Measurements from ENCODE around the gene PAX5.

PAX5 gene

DNA sequence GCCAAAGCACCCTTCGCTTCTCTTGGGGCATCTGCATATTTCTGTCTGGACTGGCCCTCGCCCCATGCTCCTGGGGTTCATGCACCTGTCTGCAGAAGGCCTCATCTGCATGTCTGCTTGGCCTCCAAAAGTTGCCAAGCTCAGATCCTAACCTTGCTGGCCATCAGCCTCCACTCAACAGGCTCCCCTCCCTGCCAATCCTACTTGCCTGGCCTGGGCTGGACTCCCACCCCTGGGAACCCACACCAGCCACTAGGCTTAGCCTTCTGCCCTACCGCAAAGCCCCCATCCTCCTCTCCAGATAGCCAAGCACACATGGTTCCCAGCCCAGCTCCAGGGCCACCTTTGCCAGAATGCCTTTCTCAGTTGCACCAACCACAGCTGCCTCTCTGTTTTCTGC lies 159.8 kb downstream of the PAX5 start:
- no peaks in the 10 kb centered on the region for H3K4me1 ChIP-seq (ENCODE audit: control insufficient read depth, insufficient read depth, low read length)
- POLR2A ChIA-PET, result interaction anchor here (0.6 kb wide), 1 partner anchor 591 kb away, joined by 5 read pairs; the partner anchor contains the start of gene ZBTB5
- no peaks in the 10 kb centered on the region for H3K36me3 ChIP-seq (ENCODE audit: control insufficient read depth in 2 of 2, insufficient read depth in 1 of 2, low read length in 2 of 2)
- no peak overlapping the region for H3K4me3 ChIP-seq (ENCODE audit: low read depth, low read length)
- CTCF ChIA-PET, result interaction anchor here (0.7 to 9.8 kb wide), 25 partner anchors 8 to 533 kb away, joined by 3 to 448 read pairs (median 8); no protein-coding TSS in a partner anchor
- no peaks in the 10 kb centered on the region for H3K9me3 ChIP-seq (ENCODE audit: control insufficient read depth, insufficient read depth, low read depth, low read length)
- TF ChIP-seq ZNF639 (tag by site-specific recombination; IDR thresholded peaks at IDR 0.05) (no peak), ZNF830 (tag by site-specific recombination; IDR thresholded peaks at IDR 0.05; ENCODE audit: low read depth) (no peak), MYNN (tag by site-specific recombination; IDR thresholded peaks at IDR 0.05; ENCODE audit: borderline replicate concordance) (no peak), ZNF24 (tag by site-specific recombination; IDR thresholded peaks at IDR 0.05) (no peak), ZNF16 (tag by site-specific recombination; IDR thresholded peaks at IDR 0.05; ENCODE audit: low read depth) (no peak), ZNF354C (tag by site-specific recombination; IDR thresholded peaks at IDR 0.05; ENCODE audit: borderline replicate concordance, low read depth) (no peak), ZNF433 (tag by site-specific recombination; IDR thresholded peaks at IDR 0.05; ENCODE audit: low read depth) (no peak), ZNF548 (tag by site-specific recombination; IDR thresholded peaks at IDR 0.05) (no peak), ZNF146 (tag by site-specific recombination; IDR thresholded peaks at IDR 0.05) (no peak), EGR2 (tag by site-specific recombination; IDR thresholded peaks at IDR 0.05; ENCODE audit: low read depth) (no peak)
- TF ChIP-seq, protein P1, sequence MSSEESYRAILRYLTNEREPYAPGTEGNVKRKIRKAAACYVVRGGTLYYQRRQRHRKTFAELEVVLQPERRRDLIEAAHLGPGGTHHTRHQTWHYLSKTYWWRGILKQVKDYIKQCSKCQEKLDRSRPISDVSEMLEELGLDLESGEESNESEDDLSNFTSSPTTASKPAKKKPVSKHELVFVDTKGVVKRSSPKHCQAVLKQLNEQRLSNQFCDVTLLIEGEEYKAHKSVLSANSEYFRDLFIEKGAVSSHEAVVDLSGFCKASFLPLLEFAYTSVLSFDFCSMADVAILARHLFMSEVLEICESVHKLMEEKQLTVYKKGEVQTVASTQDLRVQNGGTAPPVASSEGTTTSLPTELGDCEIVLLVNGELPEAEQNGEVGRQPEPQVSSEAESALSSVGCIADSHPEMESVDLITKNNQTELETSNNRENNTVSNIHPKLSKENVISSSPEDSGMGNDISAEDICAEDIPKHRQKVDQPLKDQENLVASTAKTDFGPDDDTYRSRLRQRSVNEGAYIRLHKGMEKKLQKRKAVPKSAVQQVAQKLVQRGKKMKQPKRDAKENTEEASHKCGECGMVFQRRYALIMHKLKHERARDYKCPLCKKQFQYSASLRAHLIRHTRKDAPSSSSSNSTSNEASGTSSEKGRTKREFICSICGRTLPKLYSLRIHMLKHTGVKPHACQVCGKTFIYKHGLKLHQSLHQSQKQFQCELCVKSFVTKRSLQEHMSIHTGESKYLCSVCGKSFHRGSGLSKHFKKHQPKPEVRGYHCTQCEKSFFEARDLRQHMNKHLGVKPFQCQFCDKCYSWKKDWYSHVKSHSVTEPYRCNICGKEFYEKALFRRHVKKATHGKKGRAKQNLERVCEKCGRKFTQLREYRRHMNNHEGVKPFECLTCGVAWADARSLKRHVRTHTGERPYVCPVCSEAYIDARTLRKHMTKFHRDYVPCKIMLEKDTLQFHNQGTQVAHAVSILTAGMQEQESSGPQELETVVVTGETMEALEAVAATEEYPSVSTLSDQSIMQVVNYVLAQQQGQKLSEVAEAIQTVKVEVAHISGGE (tag by site-specific recombination; conservative IDR thresholded peaks at IDR 0.05; ENCODE audit: low read depth), result no peak
- no peak overlapping the region for H3K27ac ChIP-seq (ENCODE audit: extremely low read depth, low read depth, low read length)

GRCh38 chr9:36873247-36873875 lies 160.7 kb downstream of the PAX5 start:
- ChIA-PET CTCF (interaction anchor here (0.6 to 9.8 kb wide), 68 partner anchors 9 to 1209 kb away, joined by 3 to 448 read pairs (median 4); no protein-coding TSS in a partner anchor), POLR2A (interaction anchor here (0.6 to 1.5 kb wide), 7 partner anchors 30 to 592 kb away, joined by 3 to 6 read pairs (median 5); partner anchors contain the start of gene ZBTB5)
- H3K27ac ChIP-seq (ENCODE audit: extremely low read depth, low read depth, low read length), result no peak overlapping the region
- no peaks in the 10 kb centered on the region for H3K4me1 ChIP-seq (ENCODE audit: control insufficient read depth, insufficient read depth, low read length)
- H3K36me3 ChIP-seq (ENCODE audit: control insufficient read depth in 2 of 2, insufficient read depth in 1 of 2, low read length in 2 of 2), result no peaks in the 10 kb centered on the region
- H3K4me3 ChIP-seq (ENCODE audit: low read depth, low read length), result no peak overlapping the region
- H3K9me3 ChIP-seq (ENCODE audit: control insufficient read depth, insufficient read depth, low read depth, low read length), result no peaks in the 10 kb centered on the region
- TF ChIP-seq SCRT1 (tag by site-specific recombination; IDR thresholded peaks at IDR 0.05; ENCODE audit: borderline replicate concordance) (peak; percentile 98), BCL11B (tag by site-specific recombination; IDR thresholded peaks at IDR 0.05; ENCODE audit: low read depth) (no peak), ZFP3 (tag by site-specific recombination; IDR thresholded peaks at IDR 0.05; ENCODE audit: low read depth) (no peak), ZNF629 (tag by site-specific recombination; IDR thresholded peaks at IDR 0.05) (no peak), ZNF549 (tag by site-specific recombination; IDR thresholded peaks at IDR 0.05) (no peak), ZNF366 (tag by site-specific recombination; conservative IDR thresholded peaks at IDR 0.05) (no peak), ZNF24 (tag by site-specific recombination; IDR thresholded peaks at IDR 0.05) (no peak; the same call in 1 of the 2 replicates), ZNF426 (tag by site-specific recombination; IDR thresholded peaks at IDR 0.05) (no peak), ZNF112 (tag by site-specific recombination; IDR thresholded peaks at IDR 0.05) (no peak), ZFP69B (tag by site-specific recombination; IDR thresholded peaks at IDR 0.05) (no peak), ZBTB6 (tag by site-specific recombination; IDR thresholded peaks at IDR 0.05) (no peak), ZNF560 (tag by site-specific recombination; IDR thresholded peaks at IDR 0.05; ENCODE audit: borderline replicate concordance) (no peak), ZNF148 (tag by site-specific recombination; IDR thresholded peaks at IDR 0.05; ENCODE audit: borderline replicate concordance) (no peak)
- TF ChIP-seq, protein P2, sequence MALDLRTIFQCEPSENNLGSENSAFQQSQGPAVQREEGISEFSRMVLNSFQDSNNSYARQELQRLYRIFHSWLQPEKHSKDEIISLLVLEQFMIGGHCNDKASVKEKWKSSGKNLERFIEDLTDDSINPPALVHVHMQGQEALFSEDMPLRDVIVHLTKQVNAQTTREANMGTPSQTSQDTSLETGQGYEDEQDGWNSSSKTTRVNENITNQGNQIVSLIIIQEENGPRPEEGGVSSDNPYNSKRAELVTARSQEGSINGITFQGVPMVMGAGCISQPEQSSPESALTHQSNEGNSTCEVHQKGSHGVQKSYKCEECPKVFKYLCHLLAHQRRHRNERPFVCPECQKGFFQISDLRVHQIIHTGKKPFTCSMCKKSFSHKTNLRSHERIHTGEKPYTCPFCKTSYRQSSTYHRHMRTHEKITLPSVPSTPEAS (tag by site-specific recombination; IDR thresholded peaks at IDR 0.05), result no peak

All from HEK293 (cell line).